HepG2 (cell line): ENCODE measurements around the gene KCNK5.

ENCODE experiments used
- CREB1 ChIP-seq, 2 experiments: fragments of 450-650 bp in 1 of 2; IDR thresholded peaks; 2 replicates each; pipeline ENCODE4 v1.6.1; 2016 to 2017; ENCODE audit warnings: control low read depth in 1 of 2, mild to moderate bottlenecking in 1 of 2, missing compliant biosample characterization in 1 of 2, missing genetic modification characterization in 1 of 2
- POLR2A ChIP-seq, 2 experiments: IDR thresholded peaks; 2 replicates each; pipeline ENCODE4 v1.6.1; 2011; ENCODE audit warnings: low read depth in 2 of 2, low read length in 2 of 2, mild to moderate bottlenecking in 1 of 2, moderate library complexity in 1 of 2; ENCODE audit not compliant: insufficient read depth in 1 of 2
- RAD21 ChIP-seq: fragments of 450-650 bp; formaldehyde crosslinking; IDR thresholded peaks from 2 replicates; pipeline ENCODE4 v1.5.0; 2020; ENCODE audit warnings: mild to moderate bottlenecking
- ZFAT ChIP-seq: sonication (generic); formaldehyde crosslinking; conservative IDR thresholded peaks from 2 replicates; pipeline ENCODE4 v1.8.1; 2023; ENCODE audit warnings: missing genetic modification reagents, inconsistent platforms
- ZFP37 ChIP-seq: sonication (generic); formaldehyde crosslinking; IDR thresholded peaks from 2 replicates; pipeline ENCODE4 v1.4.0; 2020; ENCODE audit warnings: missing genetic modification reagents, borderline replicate concordance
- ZNF232 ChIP-seq: sonication (generic); formaldehyde crosslinking; IDR thresholded peaks from 2 replicates; pipeline ENCODE4 v1.4.0; 2020; ENCODE audit warnings: missing genetic modification reagents, borderline replicate concordance
- ZNF274 ChIP-seq: sonication (generic); formaldehyde crosslinking; IDR thresholded peaks from 2 replicates; pipeline ENCODE4 v1.5.1; 2020; ENCODE audit warnings: mild to moderate bottlenecking, missing genetic modification reagents
- ZNF460 ChIP-seq: sonication (generic); formaldehyde crosslinking; IDR thresholded peaks from 2 replicates; pipeline ENCODE4 v1.5.1; 2020; ENCODE audit warnings: missing genetic modification reagents, mild to moderate bottlenecking, borderline replicate concordance
- ZZZ3 ChIP-seq: sonication (generic); formaldehyde crosslinking; IDR thresholded peaks from 2 replicates; pipeline ENCODE4 v1.4.0; 2020; ENCODE audit warnings: missing genetic modification reagents, mild to moderate bottlenecking, borderline replicate concordance
- TF ChIP-seq, protein P1 (sequence below), 2 experiments: IDR thresholded peaks; 2 replicates each; pipeline ENCODE4 v1.6.1; 2011 to 2012; ENCODE audit warnings: low read length in 2 of 2, borderline replicate concordance in 1 of 2, low read depth in 1 of 2, mild to moderate bottlenecking in 1 of 2, moderate library complexity in 1 of 2
- TF ChIP-seq, protein P2 (sequence below): IDR thresholded peaks from 2 replicates; pipeline ENCODE4 v1.6.1; 2016; ENCODE audit warnings: low read depth

- TF ChIP-seq, protein P1, sequence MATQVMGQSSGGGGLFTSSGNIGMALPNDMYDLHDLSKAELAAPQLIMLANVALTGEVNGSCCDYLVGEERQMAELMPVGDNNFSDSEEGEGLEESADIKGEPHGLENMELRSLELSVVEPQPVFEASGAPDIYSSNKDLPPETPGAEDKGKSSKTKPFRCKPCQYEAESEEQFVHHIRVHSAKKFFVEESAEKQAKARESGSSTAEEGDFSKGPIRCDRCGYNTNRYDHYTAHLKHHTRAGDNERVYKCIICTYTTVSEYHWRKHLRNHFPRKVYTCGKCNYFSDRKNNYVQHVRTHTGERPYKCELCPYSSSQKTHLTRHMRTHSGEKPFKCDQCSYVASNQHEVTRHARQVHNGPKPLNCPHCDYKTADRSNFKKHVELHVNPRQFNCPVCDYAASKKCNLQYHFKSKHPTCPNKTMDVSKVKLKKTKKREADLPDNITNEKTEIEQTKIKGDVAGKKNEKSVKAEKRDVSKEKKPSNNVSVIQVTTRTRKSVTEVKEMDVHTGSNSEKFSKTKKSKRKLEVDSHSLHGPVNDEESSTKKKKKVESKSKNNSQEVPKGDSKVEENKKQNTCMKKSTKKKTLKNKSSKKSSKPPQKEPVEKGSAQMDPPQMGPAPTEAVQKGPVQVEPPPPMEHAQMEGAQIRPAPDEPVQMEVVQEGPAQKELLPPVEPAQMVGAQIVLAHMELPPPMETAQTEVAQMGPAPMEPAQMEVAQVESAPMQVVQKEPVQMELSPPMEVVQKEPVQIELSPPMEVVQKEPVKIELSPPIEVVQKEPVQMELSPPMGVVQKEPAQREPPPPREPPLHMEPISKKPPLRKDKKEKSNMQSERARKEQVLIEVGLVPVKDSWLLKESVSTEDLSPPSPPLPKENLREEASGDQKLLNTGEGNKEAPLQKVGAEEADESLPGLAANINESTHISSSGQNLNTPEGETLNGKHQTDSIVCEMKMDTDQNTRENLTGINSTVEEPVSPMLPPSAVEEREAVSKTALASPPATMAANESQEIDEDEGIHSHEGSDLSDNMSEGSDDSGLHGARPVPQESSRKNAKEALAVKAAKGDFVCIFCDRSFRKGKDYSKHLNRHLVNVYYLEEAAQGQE (IDR thresholded peaks at IDR 0.05; ENCODE audit: borderline replicate concordance in 1 of 2, low read depth in 1 of 2, low read length in 2 of 2), result no peak
- no peak for TF ChIP-seq RAD21 (CRISPR knock-in tag)
- TF ChIP-seq CREB1 (IDR thresholded peaks at IDR 0.05), result no peak
- TF ChIP-seq CREB1 (CRISPR knock-in tag; IDR thresholded peaks at IDR 0.05), result no peak
- no peak for TF ChIP-seq ZFAT
- TF ChIP-seq ZFP37, result no peak
- TF ChIP-seq, protein P2, sequence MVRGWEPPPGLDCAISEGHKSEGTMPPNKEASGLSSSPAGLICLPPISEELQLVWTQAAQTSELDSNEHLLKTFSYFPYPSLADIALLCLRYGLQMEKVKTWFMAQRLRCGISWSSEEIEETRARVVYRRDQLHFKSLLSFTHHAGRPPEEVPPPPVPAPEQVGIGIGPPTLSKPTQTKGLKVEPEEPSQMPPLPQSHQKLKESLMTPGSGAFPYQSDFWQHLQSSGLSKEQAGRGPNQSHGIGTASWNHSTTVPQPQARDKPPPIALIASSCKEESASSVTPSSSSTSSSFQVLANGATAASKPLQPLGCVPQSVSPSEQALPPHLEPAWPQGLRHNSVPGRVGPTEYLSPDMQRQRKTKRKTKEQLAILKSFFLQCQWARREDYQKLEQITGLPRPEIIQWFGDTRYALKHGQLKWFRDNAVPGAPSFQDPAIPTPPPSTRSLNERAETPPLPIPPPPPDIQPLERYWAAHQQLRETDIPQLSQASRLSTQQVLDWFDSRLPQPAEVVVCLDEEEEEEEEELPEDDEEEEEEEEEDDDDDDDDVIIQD, result no peak
- no peak for TF ChIP-seq POLR2A (IDR thresholded peaks at IDR 0.05; ENCODE audit: insufficient read depth in 1 of 2, low read depth in 2 of 2, low read length in 2 of 2)
- TF ChIP-seq ZNF232, result no peak
- TF ChIP-seq ZZZ3, result no peak
- TF ChIP-seq ZNF274, result no peak
- no peak for TF ChIP-seq ZNF460 (CRISPR knock-in tag)
These were observed 27.1 kb upstream of the KCNK5 start for GRCh38 chr6:39256294-39256940.
